Neuronal stem cell (in vitro differentiated cells): ENCODE data around the gene ZNF665.
A peak's percentile ranks its signal among the peaks of the same experiment; 100 is the strongest.

Experiments used
- DNase-seq: peaks from one replicate; pipeline ENCODE4 v3.0.0-alpha.2; 2013; ENCODE audit warnings: low spot score
- H2AFZ ChIP-seq: one replicate; pipeline ENCODE4 v1.6.1; 2013; ENCODE audit warnings: mild to moderate bottlenecking, low read length, inconsistent platforms
- H2AK5ac ChIP-seq: 2 replicates; pipeline ENCODE4 v1.6.1; 2013; ENCODE audit warnings: low read depth, mild to moderate bottlenecking, inconsistent platforms, low read length, moderate library complexity, mixed read lengths
- H2BK120ac ChIP-seq: 2 replicates; pipeline ENCODE4 v1.6.1; 2013; ENCODE audit warnings: low read depth, mild to moderate bottlenecking, inconsistent platforms, low read length, moderate library complexity, mixed read lengths
- H2BK12ac ChIP-seq: one replicate; pipeline ENCODE4 v1.6.1; 2013; ENCODE audit warnings: low read length, inconsistent platforms
- H2BK15ac ChIP-seq: 2 replicates; pipeline ENCODE4 v1.6.1; 2013; ENCODE audit warnings: mild to moderate bottlenecking, low read length, inconsistent platforms, mixed read lengths
- H2BK5ac ChIP-seq: one replicate; pipeline ENCODE4 v1.6.1; 2013; ENCODE audit warnings: inconsistent platforms, mild to moderate bottlenecking, low read length, moderate library complexity
- H3K14ac ChIP-seq: one replicate; pipeline ENCODE4 v1.6.1; 2013; ENCODE audit warnings: low read length, inconsistent platforms
- H3K18ac ChIP-seq: 2 replicates; pipeline ENCODE4 v1.6.1; 2013; ENCODE audit warnings: low read length, inconsistent platforms
- H3K23ac ChIP-seq: 2 replicates; pipeline ENCODE4 v1.6.1; 2013; ENCODE audit warnings: low read depth, mild to moderate bottlenecking, mixed read lengths, low read length, inconsistent platforms; ENCODE audit not compliant: poor library complexity
- H3K27ac ChIP-seq: replicated peaks from 3 replicates; pipeline ENCODE4 v1.5.1; 2013; ENCODE audit warnings: low read length, inconsistent platforms
- H3K27me3 ChIP-seq, 3 experiments: 2 replicates each; pipeline ENCODE4 v1.6.1; 2013; ENCODE audit warnings: low read length in 3 of 3, mild to moderate bottlenecking in 2 of 3, inconsistent platforms in 1 of 3, low read depth in 1 of 3, mixed read lengths in 1 of 3, moderate library complexity in 1 of 3; ENCODE audit not compliant: control insufficient read depth in 3 of 3, insufficient read depth in 3 of 3
- H3K36me3 ChIP-seq, 2 donors: replicated peaks in 1 of 2; 2 replicates each; pipeline ENCODE4 v1.6.1; 2013; ENCODE audit warnings: low read length in 2 of 2; ENCODE audit not compliant: control insufficient read depth in 2 of 2, insufficient read depth in 2 of 2
- H3K4ac ChIP-seq: 2 replicates; pipeline ENCODE4 v1.6.1; 2013; ENCODE audit warnings: inconsistent platforms, mild to moderate bottlenecking, low read length, moderate library complexity
- H3K4me1 ChIP-seq, 2 donors: 1 replicate in 1 of 2; 2 replicates in 1 of 2; pipeline ENCODE4 v1.6.1; 2013; ENCODE audit warnings: low read length in 2 of 2, low read depth in 1 of 2; ENCODE audit not compliant: control insufficient read depth in 2 of 2, insufficient read depth in 1 of 2
- H3K4me2 ChIP-seq: one replicate; pipeline ENCODE4 v1.6.1; 2013; ENCODE audit warnings: mild to moderate bottlenecking, low read length, inconsistent platforms; ENCODE audit not compliant: insufficient read depth, poor library complexity, severe bottlenecking
- H3K4me3 ChIP-seq, 2 donors: 2 replicates each; pipeline ENCODE4 v1.5.1; 2013; ENCODE audit warnings: low read length in 2 of 2, mild to moderate bottlenecking in 2 of 2, inconsistent platforms in 1 of 2, moderate library complexity in 1 of 2
- H3K79me1 ChIP-seq: one replicate; pipeline ENCODE4 v1.6.1; 2013; ENCODE audit warnings: low read depth, mild to moderate bottlenecking, inconsistent platforms, low read length, moderate library complexity
- H3K9ac ChIP-seq: one replicate; pipeline ENCODE4 v1.6.1; 2013; ENCODE audit warnings: mild to moderate bottlenecking, low read depth, low read length, inconsistent platforms; ENCODE audit not compliant: poor library complexity
- H3K9me3 ChIP-seq, 2 donors: replicated peaks in 1 of 2; 2 replicates each; pipeline versions ENCODE3 to v1.6.1; 2013; ENCODE audit warnings: low read length in 2 of 2, mild to moderate bottlenecking in 2 of 2, inconsistent platforms in 1 of 2, low read depth in 1 of 2, mixed read lengths in 1 of 2, moderate library complexity in 1 of 2; ENCODE audit not compliant: control insufficient read depth in 2 of 2, insufficient read depth in 1 of 2
- H4K8ac ChIP-seq: one replicate; pipeline ENCODE4 v1.6.1; 2013; ENCODE audit warnings: low read depth, mild to moderate bottlenecking, inconsistent platforms, low read length, moderate library complexity
- H4K91ac ChIP-seq: one replicate; pipeline ENCODE4 v1.6.1; 2013; ENCODE audit warnings: low read length, low read depth, mild to moderate bottlenecking, inconsistent platforms; ENCODE audit not compliant: poor library complexity
- WGBS, 2 donors: extraction: QIAGEN DNeasy Blood & Tissue Kit; methylation state at CpG; one replicate each; pipeline ENCODE4 v1.1.7; 2013; ENCODE audit warnings: missing lambda C conversion rate in 2 of 2, mixed read lengths in 1 of 2; ENCODE audit not compliant: insufficient read length in 2 of 2, insufficient replicate concordance in 1 of 2; ENCODE audit errors: extremely low coverage in 2 of 2; 5-methylcytosine and 5-hydroxymethylcytosine counted together

Gene ZNF665

GRCh38 chr19:53157626-53158025 is 35.5 kb downstream of the ZNF665 start:
- Histone ChIP-seq H3K4ac (no peak overlapping the region), H3K4me3 (peak overlapping the region; percentile 77 to 83), H2BK120ac (no peak overlapping the region), H3K79me1 (peaks cover 1% of the 10 kb centered on the region), H2AFZ (peak overlapping the region; percentile 95), H2AK5ac (no peak overlapping the region), H2BK5ac (no peak overlapping the region), H3K18ac (no peak overlapping the region), H4K91ac (no peak overlapping the region), H2BK12ac (no peak overlapping the region), H3K27me3 (no peaks in the 10 kb centered on the region), H3K23ac (no peak overlapping the region), H3K4me1 (peaks cover 0 to 4% of the 10 kb centered on the region in 2 donors), H3K4me2 (peak overlapping the region; percentile 96), H3K36me3 (peaks cover 9 to 39% of the 10 kb centered on the region in 2 donors), H3K27ac (no peak overlapping the region), H2BK15ac (no peak overlapping the region), H3K9ac (peak overlapping the region; percentile 65), H4K8ac (no peak overlapping the region), H3K9me3 (peaks cover 5 to 34% of the 10 kb centered on the region in 2 donors), H3K14ac (no peak overlapping the region)
- peak; percentile 11 for DNase-seq
- no CpG with 5 or more reads among the region's 7 CpGs for WGBS, 2 donors

GRCh38 chr19:53156850-53157249 is 36.3 kb downstream of the ZNF665 start:
- Histone ChIP-seq H2BK120ac (no peak overlapping the region), H3K23ac (no peak overlapping the region), H3K36me3 (peaks cover 9 to 45% of the 10 kb centered on the region in 2 donors), H3K27ac (no peak overlapping the region), H3K4ac (no peak overlapping the region), H2AFZ (no peak overlapping the region), H3K4me1 (peaks cover 0 to 4% of the 10 kb centered on the region in 2 donors), H2AK5ac (no peak overlapping the region), H3K14ac (no peak overlapping the region), H4K8ac (no peak overlapping the region), H2BK12ac (no peak overlapping the region), H2BK5ac (no peak overlapping the region), H2BK15ac (no peak overlapping the region), H3K9ac (no peak overlapping the region), H3K79me1 (peaks cover 1% of the 10 kb centered on the region), H4K91ac (no peak overlapping the region), H3K4me3 (no peak overlapping the region), H3K9me3 (peaks cover 5 to 39% of the 10 kb centered on the region in 2 donors), H3K18ac (no peak overlapping the region), H3K4me2 (no peak overlapping the region), H3K27me3 (no peaks in the 10 kb centered on the region)
- WGBS, 2 donors, result no CpG with 5 or more reads among the region's 9 CpGs
- no peak for DNase-seq

GRCh38 chr19:53147645-53148044 is 45.5 kb downstream of the ZNF665 start:
- Histone ChIP-seq H3K36me3 (peaks cover 11 to 89% of the 10 kb centered on the region in 2 donors), H2BK5ac (no peak overlapping the region), H3K4me2 (no peak overlapping the region), H2BK15ac (no peak overlapping the region), H3K27me3 (no peaks in the 10 kb centered on the region), H3K23ac (no peak overlapping the region), H3K4me1 (no peaks in the 10 kb centered on the region), H3K79me1 (no peaks in the 10 kb centered on the region), H4K8ac (no peak overlapping the region), H3K14ac (no peak overlapping the region), H2AK5ac (no peak overlapping the region), H4K91ac (no peak overlapping the region), H3K27ac (no peak overlapping the region), H3K9ac (no peak overlapping the region), H3K9me3 (peaks cover 21 to 81% of the 10 kb centered on the region in 2 donors), H2AFZ (no peak overlapping the region), H2BK120ac (no peak overlapping the region), H3K4ac (no peak overlapping the region), H3K4me3 (no peak overlapping the region), H2BK12ac (no peak overlapping the region), H3K18ac (no peak overlapping the region)
- no peak for DNase-seq

- H2AFZ ChIP-seq, result no peak overlapping the region
- no peaks in the 10 kb centered on the region for H3K79me1 ChIP-seq
- H4K91ac ChIP-seq, result no peak overlapping the region
- H3K27ac ChIP-seq, result no peak overlapping the region
- H3K36me3 ChIP-seq, result peaks cover 14 to 58% of the 10 kb centered on the region in 2 donors
- no peak overlapping the region for H4K8ac ChIP-seq
- no peak overlapping the region for H3K14ac ChIP-seq
- H2BK12ac ChIP-seq, result no peak overlapping the region
- no peak overlapping the region for H2BK120ac ChIP-seq
- H3K4me1 ChIP-seq, result no peaks in the 10 kb centered on the region
- H2BK15ac ChIP-seq, result no peak overlapping the region
- no peak for DNase-seq
- no peak overlapping the region for H3K9ac ChIP-seq
- H3K4ac ChIP-seq, result no peak overlapping the region
- no peaks in the 10 kb centered on the region for H3K27me3 ChIP-seq
- no CpG with 5 or more reads among the region's 4 CpGs for WGBS, 2 donors
- no peak overlapping the region for H3K4me3 ChIP-seq
- H3K4me2 ChIP-seq, result no peak overlapping the region
- H3K23ac ChIP-seq, result no peak overlapping the region
- no peak overlapping the region for H2AK5ac ChIP-seq
- H3K18ac ChIP-seq, result no peak overlapping the region
- peaks cover 31 to 74% of the 10 kb centered on the region in 2 donors for H3K9me3 ChIP-seq
- H2BK5ac ChIP-seq, result no peak overlapping the region
Observed at GRCh38 chr19:53140351-53140750, 52.8 kb downstream of the ZNF665 start.
